Panc1 (cell line): Measurements from ENCODE around the gene PDK4. TPM values are rescaled to one million over a fixed set of nuclear protein-coding genes. Genes with fewer than 3 reads are reported as not detected.

ENCODE experiments used
- ATAC-seq: fragments of 200-7000 bp; cut with Tn5 transposase; 2 replicates; pipeline ENCODE4 v1.9.1; 2020; ENCODE audit warnings: mild to moderate bottlenecking, moderate library complexity
- BruUV-seq: library from RNA; stranded (reverse); fragments of 400-500 nt; replicated peaks from 2 replicates; lab custom pipeline; 2021; lab: Mats Ljungman, UMichigan
- CTCF ChIA-PET: fragments of 300-600 bp; sonication (Branson Sonifier 250); formaldehyde crosslinking; loops from one replicate; lab custom pipeline; 2022; ENCODE audit warnings: antibody characterized with exemption; lab: Charles Lee
- POLR2A ChIA-PET: fragments of 300-600 bp; sonication (Branson Sonifier 250); formaldehyde crosslinking; loops from one replicate; lab custom pipeline; 2022; ENCODE audit warnings: antibody characterized with exemption; lab: Charles Lee
- DNase-seq: peaks from one replicate; pipeline ENCODE4 v3.0.0-alpha.2; 2010; ENCODE audit warnings: low read depth, low spot score
- H3K27ac ChIP-seq: 2 replicates; pipeline ENCODE4 v1.5.1; 2011; ENCODE audit warnings: mild to moderate bottlenecking, low read length, inconsistent platforms
- H3K27me3 ChIP-seq: fragments of 200-500 bp; sonication (Bioruptor generic); 2 replicates; pipeline ENCODE4 v1.6.0; 2014; ENCODE audit warnings: low read length, inconsistent platforms; ENCODE audit not compliant: control insufficient read depth, insufficient read depth
- H3K36me3 ChIP-seq: fragments of 200-500 bp; sonication (Bioruptor generic); 2 replicates; pipeline ENCODE4 v1.5.1; 2014; ENCODE audit warnings: inconsistent platforms, mild to moderate bottlenecking, low read length, moderate library complexity; ENCODE audit not compliant: control insufficient read depth, insufficient read depth
- H3K4me1 ChIP-seq: 2 replicates; pipeline ENCODE4 v1.5.1; 2011; ENCODE audit warnings: inconsistent platforms, mild to moderate bottlenecking, low read length, moderate library complexity; ENCODE audit not compliant: control insufficient read depth, insufficient read depth
- H3K4me3 ChIP-seq, 2 experiments: 2 replicates each; pipeline ENCODE4 v1.5.1; 2011 to 2012; ENCODE audit warnings: low read depth in 2 of 2, low read length in 2 of 2, mild to moderate bottlenecking in 2 of 2, inconsistent platforms in 1 of 2, moderate library complexity in 1 of 2
- H3K9me3 ChIP-seq: fragments of 200-500 bp; sonication (Bioruptor generic); 2 replicates; pipeline ENCODE4 v1.5.1; 2014; ENCODE audit warnings: low read depth, mild to moderate bottlenecking, inconsistent platforms, low read length, moderate library complexity; ENCODE audit not compliant: control insufficient read depth, insufficient read depth
- CTCF ChIP-seq: fragments of 450-650 bp; IDR thresholded peaks from 2 replicates; pipeline ENCODE4 v1.5.1; 2017; ENCODE audit warnings: mild to moderate bottlenecking
- POLR2AphosphoS5 ChIP-seq: IDR thresholded peaks from 2 replicates; pipeline ENCODE4 v1.6.1; 2012; ENCODE audit warnings: mild to moderate bottlenecking, low read depth, low read length, moderate library complexity
- REST ChIP-seq, 2 experiments: IDR thresholded peaks; 2 replicates each; pipeline ENCODE4 v1.6.1; 2011 to 2012; ENCODE audit warnings: low read depth in 2 of 2, control low read depth in 1 of 2, low read length in 1 of 2, mild to moderate bottlenecking in 1 of 2, moderate library complexity in 1 of 2; ENCODE audit not compliant: insufficient read depth in 1 of 2
- SIN3A ChIP-seq: IDR thresholded peaks from 2 replicates; pipeline ENCODE4 v1.6.1; 2012; ENCODE audit warnings: low read depth, mild to moderate bottlenecking, low read length, moderate library complexity, borderline replicate concordance; ENCODE audit not compliant: insufficient read depth
- TCF7L2 ChIP-seq: IDR thresholded peaks from 2 replicates; pipeline ENCODE4 v1.6.1; 2011; ENCODE audit warnings: mild to moderate bottlenecking, low read depth, low read length, inconsistent platforms
- in situ Hi-C: cut with HindIII; loops from 2 replicates; pipeline ENCODE4 v1.10.0; 2016; ENCODE audit warnings: low sequenced_read_pairs, low pct_unique_long_range_greater_than_20kb
- intact Hi-C: fragments of 100-400 bp; cut with micrococcal nuclease; formaldehyde crosslinking; loops from one replicate; pipeline ENCODE4 v1.10.0; 2022; ENCODE audit not compliant: unreplicated experiment
- total RNA-seq: library from RNA; stranded (reverse); gene quantifications from one replicate; pipeline ENCODE4 v1.2.1, GENCODE V29; 2021; ENCODE audit not compliant: unreplicated experiment

Gene PDK4
- total RNA-seq, 1 experiment from 2014 or later: 1.4 TPM

- no peaks in the 10 kb centered on the region for H3K36me3 ChIP-seq
- ChIA-PET CTCF (no interaction called here), POLR2A (no interaction called here)
- H3K27ac ChIP-seq: no peak overlapping the region
- H3K9me3 ChIP-seq: no peaks in the 10 kb centered on the region
- no peaks in the 10 kb centered on the region for H3K27me3 ChIP-seq
- intact Hi-C loops: no loop called here
- TF ChIP-seq POLR2AphosphoS5 (no peak), TCF7L2 (no peak), REST (IDR thresholded peaks at IDR 0.05; ENCODE audit: insufficient read depth in 1 of 2, low read depth in 2 of 2, low read length in 1 of 2) (no peak), SIN3A (no peak), CTCF (no peak)
- in situ Hi-C loops: no loop called here
- DNase-seq (no peak), ATAC-seq (no peak)
- no TSS peak for BruUV-seq
- H3K4me1 ChIP-seq: no peaks in the 10 kb centered on the region
- no peak overlapping the region for H3K4me3 ChIP-seq
Measured at GRCh38 chr7:95583834-95584621, 12.3 kb downstream of the PDK4 start.

- ChIA-PET POLR2A (no interaction called here), CTCF (no interaction called here)
- H3K36me3 ChIP-seq: no peaks in the 10 kb centered on the region
- intact Hi-C loops (no loop called here), in situ Hi-C loops (no loop called here)
- BruUV-seq: no TSS peak
- H3K4me1 ChIP-seq: no peaks in the 10 kb centered on the region
- ATAC-seq: no peak
- no peak overlapping the region for H3K27ac ChIP-seq
- TF ChIP-seq REST (IDR thresholded peaks at IDR 0.05; ENCODE audit: insufficient read depth in 1 of 2, low read depth in 2 of 2, low read length in 1 of 2) (no peak), SIN3A (no peak)
- H3K9me3 ChIP-seq: no peaks in the 10 kb centered on the region
- no peak overlapping the region for H3K4me3 ChIP-seq
- no peaks in the 10 kb centered on the region for H3K27me3 ChIP-seq
- no peak for DNase-seq
Measured at GRCh38 chr7:95582578-95583293, 13.6 kb downstream of the PDK4 start.
